Cardiac muscle cell (in vitro differentiated cells and primary cell): ENCODE measurements around the gene TTYH2. TPM values are rescaled to one million over a fixed set of nuclear protein-coding genes. Genes with fewer than 3 reads are reported as not detected.
"Not testable (repeated sequence)": the region's sequence is repeated elsewhere in the genome, so short reads cannot be mapped to it uniquely, and the experiment has no call there.

Source experiments
- DNase-seq, 2 donors: peaks; one replicate each; pipeline versions ENCODE4 v3.0.0 to v3.0.0-alpha.2; 2010 to 2017; ENCODE audit warnings: low read depth in 1 of 2, low spot score in 1 of 2
- H3K27ac ChIP-seq: fragments of 200-600 bp; sonication (generic); 2 replicates; pipeline ENCODE4 v1.5.1; 2016
- H3K27me3 ChIP-seq: fragments of 200-600 bp; sonication (generic); 2 replicates; pipeline ENCODE4 v1.6.0; 2016; ENCODE audit warnings: control low read depth
- H3K36me3 ChIP-seq: fragments of 200-600 bp; sonication (generic); 2 replicates; pipeline ENCODE4 v1.5.1; 2016; ENCODE audit warnings: control low read depth
- H3K4me1 ChIP-seq: fragments of 200-600 bp; sonication (generic); 2 replicates; pipeline ENCODE4 v1.8.1; 2017; ENCODE audit warnings: low read depth, mild to moderate bottlenecking, mixed run types
- H3K4me3 ChIP-seq: fragments of 200-600 bp; sonication (generic); 2 replicates; pipeline ENCODE4 v1.5.1; 2016; ENCODE audit warnings: mild to moderate bottlenecking
- H3K9me3 ChIP-seq: fragments of 200-600 bp; sonication (generic); 2 replicates; pipeline ENCODE4 v1.5.1; 2017; ENCODE audit warnings: low read depth, mild to moderate bottlenecking, control low read depth
- polyA plus RNA-seq: library from polyadenylated mRNA; unstranded; fragments of >200 nt; fragmentation: Nextera tagmentation; extraction: Ambion mirVana; gene quantifications from 2 replicates; pipeline ENCODE4 v1.2.1, GENCODE V29; 2016
- total RNA-seq: library from RNA; depleted of rRNA; stranded (reverse); fragments of >200 nt; gene quantifications from 2 replicates; pipeline ENCODE4 v1.2.3, GENCODE V29; 2016
- TF ChIP-seq, protein P1 (sequence below): IDR thresholded peaks from 2 replicates; pipeline ENCODE4 v1.5.1; 2012; ENCODE audit warnings: low read depth, mild to moderate bottlenecking, low read length

The TTYH2 gene
- total and polyA plus RNA-seq, 2 experiments from 2014 or later = 7.8 to 7.9 TPM

DNA sequence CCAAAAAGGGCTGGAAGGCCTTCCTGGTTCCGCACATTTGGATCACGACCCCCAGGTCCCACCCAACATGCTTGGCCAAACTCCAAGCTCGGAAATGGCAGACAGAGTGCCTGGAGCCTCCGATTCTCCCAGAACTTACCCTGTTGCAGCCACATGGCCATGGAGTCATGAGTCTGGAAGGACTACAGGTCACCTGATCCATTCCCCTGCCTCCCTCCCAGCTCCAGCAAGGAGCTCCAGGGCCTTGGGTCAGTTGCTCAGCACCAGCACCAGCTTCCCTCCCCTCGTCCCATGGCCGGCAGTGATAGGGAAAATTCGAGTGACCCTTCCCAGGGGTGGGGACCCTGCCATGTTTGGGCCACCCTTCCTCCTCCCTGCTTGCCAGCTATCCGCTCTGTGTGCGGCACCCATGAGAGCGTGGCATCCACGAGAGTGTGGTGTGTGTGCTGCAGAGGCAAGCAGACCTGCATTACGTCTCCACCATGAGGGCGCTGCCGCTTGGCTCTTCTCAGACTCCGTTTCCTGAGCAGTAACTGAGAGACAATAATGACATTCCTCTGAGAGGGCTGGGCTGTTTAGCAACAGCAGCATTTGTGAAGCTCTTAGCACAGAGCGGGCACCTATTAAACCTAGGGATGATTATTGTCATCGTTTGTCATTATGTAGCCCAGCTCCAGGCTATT lies 31.2 kb upstream of the TTYH2 start:
- Histone ChIP-seq H3K36me3 (no peaks in the 10 kb centered on the region), H3K27ac (no peak overlapping the region), H3K27me3 (no peaks in the 10 kb centered on the region), H3K9me3 (no peaks in the 10 kb centered on the region), H3K4me3 (no peak overlapping the region), H3K4me1 (peaks cover 6% of the 10 kb centered on the region)
- TF ChIP-seq, protein P1, sequence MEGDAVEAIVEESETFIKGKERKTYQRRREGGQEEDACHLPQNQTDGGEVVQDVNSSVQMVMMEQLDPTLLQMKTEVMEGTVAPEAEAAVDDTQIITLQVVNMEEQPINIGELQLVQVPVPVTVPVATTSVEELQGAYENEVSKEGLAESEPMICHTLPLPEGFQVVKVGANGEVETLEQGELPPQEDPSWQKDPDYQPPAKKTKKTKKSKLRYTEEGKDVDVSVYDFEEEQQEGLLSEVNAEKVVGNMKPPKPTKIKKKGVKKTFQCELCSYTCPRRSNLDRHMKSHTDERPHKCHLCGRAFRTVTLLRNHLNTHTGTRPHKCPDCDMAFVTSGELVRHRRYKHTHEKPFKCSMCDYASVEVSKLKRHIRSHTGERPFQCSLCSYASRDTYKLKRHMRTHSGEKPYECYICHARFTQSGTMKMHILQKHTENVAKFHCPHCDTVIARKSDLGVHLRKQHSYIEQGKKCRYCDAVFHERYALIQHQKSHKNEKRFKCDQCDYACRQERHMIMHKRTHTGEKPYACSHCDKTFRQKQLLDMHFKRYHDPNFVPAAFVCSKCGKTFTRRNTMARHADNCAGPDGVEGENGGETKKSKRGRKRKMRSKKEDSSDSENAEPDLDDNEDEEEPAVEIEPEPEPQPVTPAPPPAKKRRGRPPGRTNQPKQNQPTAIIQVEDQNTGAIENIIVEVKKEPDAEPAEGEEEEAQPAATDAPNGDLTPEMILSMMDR = no peak
- DNase-seq = no peak

DNA sequence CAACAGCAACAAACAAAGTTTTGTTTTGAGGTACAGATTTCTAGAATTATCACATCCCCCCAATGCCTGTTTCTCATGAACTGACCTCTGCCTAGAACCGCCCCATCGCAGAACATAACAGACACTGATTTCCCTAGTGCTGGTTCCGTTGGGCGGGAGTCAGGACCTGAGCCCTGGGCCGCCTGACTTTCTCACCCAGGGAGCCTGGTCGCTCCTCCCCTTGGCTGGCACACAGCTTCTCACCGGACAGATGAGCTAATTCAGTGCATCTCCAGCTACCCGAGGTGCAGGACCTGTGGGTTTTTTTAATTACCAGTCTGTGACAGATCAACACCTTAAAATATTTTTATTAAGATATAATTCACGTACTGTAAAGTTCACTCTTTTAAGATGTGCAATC lies 30.0 kb upstream of the TTYH2 start:
- TF ChIP-seq, protein P1 = no peak

DNA sequence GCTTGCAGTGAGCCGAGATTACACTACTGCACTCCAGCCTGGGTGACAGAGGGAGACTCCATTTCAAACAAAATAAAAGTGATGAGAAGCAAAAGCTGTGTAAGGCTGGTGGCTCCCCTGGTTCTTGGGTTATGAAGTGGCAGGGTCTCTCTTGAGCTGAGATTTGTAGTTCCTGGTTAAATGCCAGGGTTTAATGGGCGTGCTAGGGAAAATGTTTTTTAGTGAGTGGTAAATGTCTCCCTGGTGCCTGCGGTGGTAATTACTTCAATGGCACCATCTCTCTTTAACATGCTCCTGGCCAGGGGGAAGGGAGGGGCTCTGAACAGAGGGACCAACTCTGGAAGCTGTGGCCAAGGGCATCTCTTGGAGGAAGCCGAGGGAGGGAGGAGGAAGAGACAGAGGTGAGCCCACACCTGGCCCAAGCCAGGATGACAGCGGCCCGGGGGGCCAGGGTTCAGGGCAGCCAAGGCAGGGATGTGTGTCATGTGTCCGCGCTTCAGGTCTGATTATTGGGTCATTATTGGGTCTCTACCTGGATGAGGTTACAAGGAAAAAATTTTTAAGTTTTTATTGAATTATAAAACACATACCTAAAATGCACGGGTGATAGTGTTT lies 27.7 kb upstream of the TTYH2 start:
- H3K4me1 ChIP-seq = no peaks in the 10 kb centered on the region
- no peaks in the 10 kb centered on the region for H3K36me3 ChIP-seq
- no peaks in the 10 kb centered on the region for H3K9me3 ChIP-seq
- H3K27me3 ChIP-seq = no peaks in the 10 kb centered on the region
- no peak overlapping the region for H3K27ac ChIP-seq
- no peak for DNase-seq
- TF ChIP-seq, protein P1 = no peak
- no peak overlapping the region for H3K4me3 ChIP-seq

More for the DNA sequence above, 30.0 kb upstream of the TTYH2 start:
- H3K36me3 ChIP-seq = no peaks in the 10 kb centered on the region
- no peak for DNase-seq
- no peaks in the 10 kb centered on the region for H3K9me3 ChIP-seq
- no peak overlapping the region for H3K27ac ChIP-seq
- H3K4me1 ChIP-seq = peaks cover 6% of the 10 kb centered on the region
- H3K4me3 ChIP-seq = no peak overlapping the region
- H3K27me3 ChIP-seq = no peaks in the 10 kb centered on the region

DNA sequence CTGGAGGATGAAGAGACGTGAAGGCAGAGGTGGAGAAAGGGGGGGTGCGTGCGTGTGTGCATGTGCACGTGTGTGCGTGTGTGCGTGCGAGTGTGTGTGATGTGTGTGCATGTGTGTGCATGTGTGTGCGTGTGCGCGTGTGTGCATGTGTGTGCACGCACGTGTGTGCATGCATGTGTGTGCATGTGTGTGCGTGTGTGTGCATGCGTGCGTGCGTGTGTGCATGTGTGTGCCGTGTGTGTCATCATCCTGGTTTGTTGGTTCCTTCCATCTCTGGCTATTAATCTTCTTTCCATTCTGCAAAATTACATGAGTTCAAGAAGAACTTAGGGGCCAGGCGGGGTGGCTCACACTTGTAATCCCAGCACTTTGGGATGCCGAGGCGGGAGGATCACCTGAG lies 26.9 kb upstream of the TTYH2 start:
- TF ChIP-seq, protein P1 = no peak
- Histone ChIP-seq H3K4me3 (no peak overlapping the region), H3K36me3 (no peaks in the 10 kb centered on the region), H3K9me3 (no peaks in the 10 kb centered on the region), H3K27me3 (no peaks in the 10 kb centered on the region), H3K4me1 (no peaks in the 10 kb centered on the region), H3K27ac (no peak overlapping the region)
- no peak for DNase-seq

DNA sequence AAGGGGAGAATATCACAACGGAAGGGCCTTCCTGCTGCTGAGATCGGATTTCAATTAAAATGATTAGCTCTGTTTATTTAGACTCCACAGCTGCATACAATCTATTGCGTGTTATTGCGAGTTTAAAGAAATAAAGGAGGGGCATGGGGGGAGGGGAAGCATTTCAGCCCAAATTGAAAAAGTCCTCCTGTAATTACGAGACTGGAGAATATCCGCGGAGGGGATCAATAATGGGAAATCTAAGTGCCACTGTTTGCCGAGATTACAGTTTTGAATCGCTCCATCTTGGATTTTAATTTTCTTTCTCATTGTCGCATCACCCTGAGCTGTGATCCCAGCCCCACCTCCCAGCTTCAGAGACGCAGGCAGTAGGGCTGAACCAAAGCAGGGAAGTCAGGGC lies 25.6 kb upstream of the TTYH2 start:
- Histone ChIP-seq H3K36me3 (no peaks in the 10 kb centered on the region), H3K4me1 (no peaks in the 10 kb centered on the region), H3K27ac (no peak overlapping the region), H3K4me3 (no peak overlapping the region), H3K9me3 (no peaks in the 10 kb centered on the region), H3K27me3 (no peaks in the 10 kb centered on the region)
- TF ChIP-seq, protein P1 = no peak
- DNase-seq = no peak

DNA sequence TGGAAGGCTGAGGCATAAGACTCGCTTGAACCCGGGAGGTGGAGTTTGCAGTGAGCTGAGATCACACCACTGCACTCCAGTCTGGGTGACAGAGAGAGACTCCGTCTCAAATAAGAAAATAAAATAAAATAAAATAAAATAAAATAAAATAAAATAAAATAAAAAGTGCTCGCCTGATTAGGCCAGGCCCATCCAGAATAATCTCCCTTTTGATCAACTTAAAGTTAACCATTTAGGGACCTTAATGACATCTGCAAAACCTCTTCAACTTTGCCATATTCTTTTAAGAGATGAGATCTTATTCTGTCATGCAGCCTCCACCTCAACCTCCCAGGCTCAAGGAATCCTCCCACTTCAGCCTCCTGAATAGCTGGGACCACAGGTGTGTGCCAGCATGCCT lies 24.7 kb upstream of the TTYH2 start:
- not testable (repeated sequence) for H3K9me3 ChIP-seq, H3K27me3 ChIP-seq, DNase-seq, H3K4me1 ChIP-seq, H3K27ac ChIP-seq, H3K4me3 ChIP-seq, H3K36me3 ChIP-seq
